Measurements from ENCODE around the gene CCDC192.
A peak's percentile ranks its signal among the peaks of the same experiment; 100 is the strongest.

CCDC192 gene

GRCh38 chr5:127875235-127876021, 172.2 kb downstream of the CCDC192 start:
- Histone ChIP-seq H3K9me3 (ENCODE audit: low read length) (no peaks in the 10 kb centered on the region), H3K27me3 (ENCODE audit: insufficient read depth, low read length) (no peaks in the 10 kb centered on the region), H3K4me3 (ENCODE audit: low read length) (peak overlapping the region; percentile 1), H2AFZ (ENCODE audit: low read depth, low read length) (no peak overlapping the region), H3K36me3 (ENCODE audit: insufficient read depth, low read length) (no peaks in the 10 kb centered on the region), H3K4me1 (ENCODE audit: insufficient read depth, low read length) (peaks cover 28% of the 10 kb centered on the region)

- Histone ChIP-seq H3K4me1 (ENCODE audit: insufficient read depth, low read length) (peaks cover 28% of the 10 kb centered on the region), H3K36me3 (ENCODE audit: insufficient read depth, low read length) (no peaks in the 10 kb centered on the region), H3K4me3 (ENCODE audit: low read length) (no peak overlapping the region)
Measured at GRCh38 chr5:127876384-127876783, 173.2 kb downstream of the CCDC192 start.

GRCh38 chr5:127878174-127878750, 175.1 kb downstream of the CCDC192 start:
- no peaks in the 10 kb centered on the region for H3K36me3 ChIP-seq (ENCODE audit: insufficient read depth, low read length)
- no peak overlapping the region for H2AFZ ChIP-seq (ENCODE audit: low read depth, low read length)
- no peaks in the 10 kb centered on the region for H3K27me3 ChIP-seq (ENCODE audit: insufficient read depth, low read length)
- no peaks in the 10 kb centered on the region for H3K9me3 ChIP-seq (ENCODE audit: low read length)
- H3K4me3 ChIP-seq (ENCODE audit: low read length): no peak overlapping the region
- peaks cover 25% of the 10 kb centered on the region for H3K4me1 ChIP-seq (ENCODE audit: insufficient read depth, low read length)

More at GRCh38 chr5:127876384-127876783, 173.2 kb downstream of the CCDC192 start:
- H3K27me3 ChIP-seq (ENCODE audit: insufficient read depth, low read length): no peaks in the 10 kb centered on the region
- H2AFZ ChIP-seq (ENCODE audit: low read depth, low read length): no peak overlapping the region
- H3K9me3 ChIP-seq (ENCODE audit: low read length): no peaks in the 10 kb centered on the region

- Histone ChIP-seq H3K4me3 (ENCODE audit: low read length) (no peak overlapping the region), H3K27me3 (ENCODE audit: insufficient read depth, low read length) (no peaks in the 10 kb centered on the region), H3K9me3 (ENCODE audit: low read length) (peaks cover 2% of the 10 kb centered on the region), H3K4me1 (ENCODE audit: insufficient read depth, low read length) (peaks cover 2% of the 10 kb centered on the region), H3K36me3 (ENCODE audit: insufficient read depth, low read length) (no peaks in the 10 kb centered on the region), H2AFZ (ENCODE audit: low read depth, low read length) (no peak overlapping the region)
Measured at GRCh38 chr5:127884416-127884815, 181.2 kb downstream of the CCDC192 start.

GRCh38 chr5:127885176-127885575, 182.0 kb downstream of the CCDC192 start:
- Histone ChIP-seq H2AFZ (ENCODE audit: low read depth, low read length) (no peak overlapping the region), H3K36me3 (ENCODE audit: insufficient read depth, low read length) (no peaks in the 10 kb centered on the region), H3K27me3 (ENCODE audit: insufficient read depth, low read length) (no peaks in the 10 kb centered on the region), H3K4me1 (ENCODE audit: insufficient read depth, low read length) (peaks cover 2% of the 10 kb centered on the region), H3K4me3 (ENCODE audit: low read length) (no peak overlapping the region), H3K9me3 (ENCODE audit: low read length) (peaks cover 2% of the 10 kb centered on the region)

- Histone ChIP-seq H2AFZ (ENCODE audit: low read depth, low read length) (no peak overlapping the region), H3K27me3 (ENCODE audit: insufficient read depth, low read length) (no peaks in the 10 kb centered on the region), H3K36me3 (ENCODE audit: insufficient read depth, low read length) (no peaks in the 10 kb centered on the region), H3K4me1 (ENCODE audit: insufficient read depth, low read length) (peaks cover 2% of the 10 kb centered on the region), H3K4me3 (ENCODE audit: low read length) (no peak overlapping the region), H3K9me3 (ENCODE audit: low read length) (peaks cover 2% of the 10 kb centered on the region)
Measured at GRCh38 chr5:127886081-127886480, 182.9 kb downstream of the CCDC192 start.

- H2AFZ ChIP-seq (ENCODE audit: low read depth, low read length): no peak overlapping the region
- H3K36me3 ChIP-seq (ENCODE audit: insufficient read depth, low read length): no peaks in the 10 kb centered on the region
- peaks cover 2% of the 10 kb centered on the region for H3K9me3 ChIP-seq (ENCODE audit: low read length)
- no peaks in the 10 kb centered on the region for H3K27me3 ChIP-seq (ENCODE audit: insufficient read depth, low read length)
- H3K4me3 ChIP-seq (ENCODE audit: low read length): no peak overlapping the region
- H3K4me1 ChIP-seq (ENCODE audit: insufficient read depth, low read length): peaks cover 2% of the 10 kb centered on the region
Measured at GRCh38 chr5:127887282-127887681, 184.1 kb downstream of the CCDC192 start.

GRCh38 chr5:127891942-127892341, 188.8 kb downstream of the CCDC192 start:
- Histone ChIP-seq H3K4me3 (ENCODE audit: low read length) (no peak overlapping the region), H3K36me3 (ENCODE audit: insufficient read depth, low read length) (no peaks in the 10 kb centered on the region), H3K9me3 (ENCODE audit: low read length) (no peaks in the 10 kb centered on the region), H3K4me1 (ENCODE audit: insufficient read depth, low read length) (no peaks in the 10 kb centered on the region), H3K27me3 (ENCODE audit: insufficient read depth, low read length) (no peaks in the 10 kb centered on the region), H2AFZ (ENCODE audit: low read depth, low read length) (no peak overlapping the region)

- H3K4me1 ChIP-seq (ENCODE audit: insufficient read depth, low read length): no peaks in the 10 kb centered on the region
- no peaks in the 10 kb centered on the region for H3K36me3 ChIP-seq (ENCODE audit: insufficient read depth, low read length)
- no peaks in the 10 kb centered on the region for H3K9me3 ChIP-seq (ENCODE audit: low read length)
- H3K27me3 ChIP-seq (ENCODE audit: insufficient read depth, low read length): no peaks in the 10 kb centered on the region
- H2AFZ ChIP-seq (ENCODE audit: low read depth, low read length): no peak overlapping the region
- H3K4me3 ChIP-seq (ENCODE audit: low read length): no peak overlapping the region
Measured at GRCh38 chr5:127892467-127893207, 189.4 kb downstream of the CCDC192 start.

- Histone ChIP-seq H3K4me1 (ENCODE audit: insufficient read depth, low read length) (no peaks in the 10 kb centered on the region), H2AFZ (ENCODE audit: low read depth, low read length) (no peak overlapping the region), H3K36me3 (ENCODE audit: insufficient read depth, low read length) (no peaks in the 10 kb centered on the region), H3K9me3 (ENCODE audit: low read length) (no peaks in the 10 kb centered on the region), H3K4me3 (ENCODE audit: low read length) (no peak overlapping the region), H3K27me3 (ENCODE audit: insufficient read depth, low read length) (no peaks in the 10 kb centered on the region)
Measured at GRCh38 chr5:127893232-127893631, 190.0 kb downstream of the CCDC192 start.

GRCh38 chr5:127894461-127894860, 191.3 kb downstream of the CCDC192 start:
- Histone ChIP-seq H3K9me3 (ENCODE audit: low read length) (no peaks in the 10 kb centered on the region), H2AFZ (ENCODE audit: low read depth, low read length) (no peak overlapping the region), H3K27me3 (ENCODE audit: insufficient read depth, low read length) (no peaks in the 10 kb centered on the region), H3K4me1 (ENCODE audit: insufficient read depth, low read length) (no peaks in the 10 kb centered on the region), H3K36me3 (ENCODE audit: insufficient read depth, low read length) (no peaks in the 10 kb centered on the region), H3K4me3 (ENCODE audit: low read length) (no peak overlapping the region)

- H3K36me3 ChIP-seq (ENCODE audit: insufficient read depth, low read length): no peaks in the 10 kb centered on the region
Measured at GRCh38 chr5:127898551-127899213, 195.5 kb downstream of the CCDC192 start.

GRCh38 chr5:127899214-127899610, 196.0 kb downstream of the CCDC192 start:
- Histone ChIP-seq H3K4me1 (ENCODE audit: insufficient read depth, low read length) (no peaks in the 10 kb centered on the region), H2AFZ (ENCODE audit: low read depth, low read length) (no peak overlapping the region), H3K9me3 (ENCODE audit: low read length) (no peaks in the 10 kb centered on the region), H3K36me3 (ENCODE audit: insufficient read depth, low read length) (no peaks in the 10 kb centered on the region), H3K27me3 (ENCODE audit: insufficient read depth, low read length) (no peaks in the 10 kb centered on the region), H3K4me3 (ENCODE audit: low read length) (no peak overlapping the region)

More at GRCh38 chr5:127898551-127899213, 195.5 kb downstream of the CCDC192 start:
- H3K27me3 ChIP-seq (ENCODE audit: insufficient read depth, low read length): no peaks in the 10 kb centered on the region
- no peaks in the 10 kb centered on the region for H3K4me1 ChIP-seq (ENCODE audit: insufficient read depth, low read length)
- H3K9me3 ChIP-seq (ENCODE audit: low read length): no peaks in the 10 kb centered on the region
- H2AFZ ChIP-seq (ENCODE audit: low read depth, low read length): no peak overlapping the region
- no peak overlapping the region for H3K4me3 ChIP-seq (ENCODE audit: low read length)
